Measurements from ENCODE around the gene BCL11B. TPM values are rescaled to one million over a fixed set of nuclear protein-coding genes. Genes with fewer than 3 reads are reported as not detected.
A peak's percentile ranks its signal among the peaks of the same experiment; 100 is the strongest.

The BCL11B gene
- total RNA-seq, 4 donors from 2014 or later = 7.7 to 10.2 (median 10.0) TPM

- Histone ChIP-seq H3K9me3 (no peaks in the 10 kb centered on the region), H3K27me3 (no peaks in the 10 kb centered on the region), H3K36me3 (no peaks in the 10 kb centered on the region), H3K4me1 (peaks cover 0 to 25% (median 3%) of the 10 kb centered on the region in 4 donors), H3K27ac (no peak overlapping the region), H3K4me3 (no peak overlapping the region)
- peak in 1 of 3 donors; percentile 51 for DNase-seq
- TF ChIP-seq POLR2A (IDR thresholded peaks at IDR 0.05) = no peak
- TF ChIP-seq, protein P1, sequence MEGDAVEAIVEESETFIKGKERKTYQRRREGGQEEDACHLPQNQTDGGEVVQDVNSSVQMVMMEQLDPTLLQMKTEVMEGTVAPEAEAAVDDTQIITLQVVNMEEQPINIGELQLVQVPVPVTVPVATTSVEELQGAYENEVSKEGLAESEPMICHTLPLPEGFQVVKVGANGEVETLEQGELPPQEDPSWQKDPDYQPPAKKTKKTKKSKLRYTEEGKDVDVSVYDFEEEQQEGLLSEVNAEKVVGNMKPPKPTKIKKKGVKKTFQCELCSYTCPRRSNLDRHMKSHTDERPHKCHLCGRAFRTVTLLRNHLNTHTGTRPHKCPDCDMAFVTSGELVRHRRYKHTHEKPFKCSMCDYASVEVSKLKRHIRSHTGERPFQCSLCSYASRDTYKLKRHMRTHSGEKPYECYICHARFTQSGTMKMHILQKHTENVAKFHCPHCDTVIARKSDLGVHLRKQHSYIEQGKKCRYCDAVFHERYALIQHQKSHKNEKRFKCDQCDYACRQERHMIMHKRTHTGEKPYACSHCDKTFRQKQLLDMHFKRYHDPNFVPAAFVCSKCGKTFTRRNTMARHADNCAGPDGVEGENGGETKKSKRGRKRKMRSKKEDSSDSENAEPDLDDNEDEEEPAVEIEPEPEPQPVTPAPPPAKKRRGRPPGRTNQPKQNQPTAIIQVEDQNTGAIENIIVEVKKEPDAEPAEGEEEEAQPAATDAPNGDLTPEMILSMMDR (IDR thresholded peaks at IDR 0.05) = no peak
Measured at GRCh38 chr14:99195602-99196309, 76.2 kb downstream of the BCL11B start.

DNA sequence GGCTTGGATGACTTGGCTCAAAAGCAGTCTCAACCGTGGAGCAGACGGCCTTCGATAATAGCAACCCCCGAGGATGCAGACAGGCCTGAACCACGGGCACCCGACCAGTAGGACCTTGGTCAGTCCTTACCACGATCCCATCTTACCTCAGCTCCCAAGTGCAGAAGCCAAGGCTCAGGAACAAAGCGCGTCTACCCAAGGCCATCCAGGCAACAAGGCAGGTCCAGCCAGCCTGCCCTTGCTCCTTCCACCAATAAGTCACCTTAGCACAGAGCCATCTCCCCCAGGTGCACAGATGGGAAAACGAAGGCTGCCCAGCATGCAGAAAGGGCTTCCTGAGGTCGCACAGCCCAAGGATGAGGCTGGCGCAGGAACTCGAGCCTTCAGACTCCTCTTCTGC lies 77.3 kb downstream of the BCL11B start:
- Histone ChIP-seq H3K36me3 (no peaks in the 10 kb centered on the region), H3K27ac (peak overlapping the region in 2 of 4 donors; percentile 13 to 17), H3K4me3 (no peak overlapping the region), H3K27me3 (no peaks in the 10 kb centered on the region), H3K4me1 (peaks cover 0 to 25% (median 3%) of the 10 kb centered on the region in 4 donors), H3K9me3 (no peaks in the 10 kb centered on the region)
- TF ChIP-seq, protein P1 (IDR thresholded peaks at IDR 0.05) = no peak
- TF ChIP-seq POLR2A (IDR thresholded peaks at IDR 0.05) = no peak
- peak in 1 of 3 donors; percentile 27 for DNase-seq

- peak in 1 of 3 donors; percentile 42 for DNase-seq
- H3K27me3 ChIP-seq = no peaks in the 10 kb centered on the region
- peak overlapping the region in 2 of 4 donors; percentile 13 to 17 for H3K27ac ChIP-seq
- no peaks in the 10 kb centered on the region for H3K36me3 ChIP-seq
- H3K4me3 ChIP-seq = no peak overlapping the region
- TF ChIP-seq, protein P1 (IDR thresholded peaks at IDR 0.05) = no peak
- TF ChIP-seq POLR2A (IDR thresholded peaks at IDR 0.05) = no peak
- H3K9me3 ChIP-seq = no peaks in the 10 kb centered on the region
- H3K4me1 ChIP-seq = peaks cover 0 to 25% (median 3%) of the 10 kb centered on the region in 4 donors
Measured at GRCh38 chr14:99194136-99194535, 77.9 kb downstream of the BCL11B start.

GRCh38 chr14:99192830-99193229 lies 79.2 kb downstream of the BCL11B start:
- Histone ChIP-seq H3K27me3 (no peaks in the 10 kb centered on the region), H3K4me1 (peaks cover 0 to 25% (median 3%) of the 10 kb centered on the region in 4 donors), H3K27ac (peak overlapping the region in 3 of 4 donors; percentile 6 to 57 (median 55)), H3K36me3 (no peaks in the 10 kb centered on the region), H3K9me3 (no peaks in the 10 kb centered on the region), H3K4me3 (no peak overlapping the region)
- DNase-seq = peak in 1 of 3 donors; percentile 24
- TF ChIP-seq, protein P1 (IDR thresholded peaks at IDR 0.05) = no peak
- no peak for TF ChIP-seq POLR2A (IDR thresholded peaks at IDR 0.05)

DNA sequence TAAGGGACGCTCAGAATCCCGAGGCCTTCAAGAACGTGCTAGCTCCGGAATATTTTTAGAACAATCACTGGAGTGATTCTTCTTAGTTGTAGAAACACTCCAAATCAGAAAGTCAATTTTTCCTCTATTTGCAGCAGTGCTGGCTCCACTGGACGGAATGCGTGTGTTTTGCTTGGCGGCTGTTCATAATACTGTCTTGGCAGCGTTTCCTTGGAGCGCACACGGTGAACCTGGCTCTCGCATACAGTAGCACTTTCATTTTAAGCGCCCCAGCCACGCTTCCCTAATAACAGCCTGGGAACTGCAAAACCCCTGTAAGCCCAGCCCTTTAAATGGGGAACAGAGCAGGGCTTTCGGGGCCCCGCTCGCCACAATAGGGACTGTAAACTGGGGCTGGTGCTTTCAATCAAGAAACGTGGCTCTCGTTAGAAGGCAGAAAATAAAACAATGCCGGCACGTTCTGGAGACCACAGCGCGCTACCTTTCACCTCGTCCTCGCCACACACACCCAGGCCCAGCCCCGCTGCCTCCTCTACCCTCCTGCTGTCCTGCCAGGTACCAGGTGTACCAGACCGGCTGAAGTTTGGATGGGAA lies 79.9 kb downstream of the BCL11B start:
- H3K27me3 ChIP-seq = no peaks in the 10 kb centered on the region
- no peaks in the 10 kb centered on the region for H3K36me3 ChIP-seq
- TF ChIP-seq, protein P1 (IDR thresholded peaks at IDR 0.05) = no peak
- TF ChIP-seq POLR2A (IDR thresholded peaks at IDR 0.05) = no peak
- H3K4me3 ChIP-seq = peak overlapping the region; percentile 2 to 41 (median 31)
- no peaks in the 10 kb centered on the region for H3K9me3 ChIP-seq
- peak in 2 of 3 donors; percentile 35 to 48 for DNase-seq
- peaks cover 0 to 26% (median 3%) of the 10 kb centered on the region in 4 donors for H3K4me1 ChIP-seq
- peak overlapping the region; percentile 55 to 66 (median 58) for H3K27ac ChIP-seq

Data from Peyer's patch (tissue), 4 donors.